ENCODE results near the gene KSR2.
"Not testable (repeated sequence)": the region's sequence is repeated elsewhere in the genome, so short reads cannot be mapped to it uniquely, and the experiment has no call there.

The KSR2 gene

DNA sequence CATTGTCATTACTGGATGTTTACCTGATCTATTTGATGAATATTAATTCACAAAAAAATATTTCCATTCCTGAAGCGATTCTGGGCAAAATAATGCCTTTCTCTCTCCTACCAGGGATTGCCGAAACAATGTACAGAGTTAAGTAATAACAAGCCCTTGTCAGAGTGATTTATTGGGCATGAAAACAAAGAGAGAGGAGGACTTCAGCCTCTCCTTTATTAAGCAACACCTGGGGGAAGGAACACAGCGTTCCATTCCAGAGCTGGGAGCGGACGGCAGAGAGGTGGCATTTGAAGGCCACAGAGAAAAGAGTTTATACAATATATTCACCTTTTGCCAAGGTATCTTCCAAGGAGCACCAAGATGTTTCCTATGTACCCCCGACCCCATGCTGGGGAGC is 165.8 kb downstream of the KSR2 start:
- no peaks in the 10 kb centered on the region for H3K36me3 ChIP-seq (ENCODE audit: control insufficient read depth, insufficient read depth, low read length)
- DNase-seq (ENCODE audit: low read depth, low spot score), result no peak
- H3K27me3 ChIP-seq (ENCODE audit: control insufficient read depth, insufficient read depth, low read length), result no peaks in the 10 kb centered on the region
- H3K9me3 ChIP-seq (ENCODE audit: control insufficient read depth, insufficient read depth, low read length), result no peaks in the 10 kb centered on the region; the same call in 1 of the 2 replicates
- WGBS (ENCODE audit: insufficient coverage, insufficient read length), result no CpG with 5 or more reads among the region's 6 CpGs
- H3K4me1 ChIP-seq (ENCODE audit: control insufficient read depth, insufficient read depth, low read length), result no peaks in the 10 kb centered on the region
- no peak overlapping the region for H3K4me3 ChIP-seq (ENCODE audit: low read length)
- no peak overlapping the region for H3K27ac ChIP-seq (ENCODE audit: low read length)

DNA sequence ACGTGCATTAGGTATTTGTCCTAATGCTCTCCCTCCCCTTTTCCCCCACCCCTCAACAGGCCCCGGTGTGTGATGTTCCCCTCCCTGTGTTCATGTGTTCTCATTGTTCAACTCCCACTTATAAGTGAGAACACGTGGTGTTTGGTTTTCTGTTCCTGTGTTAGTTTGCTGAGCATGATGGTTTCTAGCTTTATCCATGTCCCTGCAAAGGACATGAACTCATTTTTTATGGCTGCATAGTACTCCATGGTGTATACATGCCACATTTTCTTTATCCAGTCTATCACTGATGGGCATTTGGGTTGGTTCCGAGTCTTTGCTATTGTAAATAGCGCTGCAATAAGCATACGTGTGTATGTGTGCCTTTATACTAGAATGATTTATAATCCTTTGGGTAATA is 168.1 kb downstream of the KSR2 start:
- H3K9me3 ChIP-seq (ENCODE audit: control insufficient read depth, insufficient read depth, low read length); H3K27me3 ChIP-seq (ENCODE audit: control insufficient read depth, insufficient read depth, low read length); H3K27ac ChIP-seq (ENCODE audit: low read length); H3K4me3 ChIP-seq (ENCODE audit: low read length); DNase-seq (ENCODE audit: low read depth, low spot score); H3K4me1 ChIP-seq (ENCODE audit: control insufficient read depth, insufficient read depth, low read length); H3K36me3 ChIP-seq (ENCODE audit: control insufficient read depth, insufficient read depth, low read length): not testable (repeated sequence)
- no CpG with 5 or more reads among the region's 6 CpGs for WGBS (ENCODE audit: insufficient coverage, insufficient read length)

DNA sequence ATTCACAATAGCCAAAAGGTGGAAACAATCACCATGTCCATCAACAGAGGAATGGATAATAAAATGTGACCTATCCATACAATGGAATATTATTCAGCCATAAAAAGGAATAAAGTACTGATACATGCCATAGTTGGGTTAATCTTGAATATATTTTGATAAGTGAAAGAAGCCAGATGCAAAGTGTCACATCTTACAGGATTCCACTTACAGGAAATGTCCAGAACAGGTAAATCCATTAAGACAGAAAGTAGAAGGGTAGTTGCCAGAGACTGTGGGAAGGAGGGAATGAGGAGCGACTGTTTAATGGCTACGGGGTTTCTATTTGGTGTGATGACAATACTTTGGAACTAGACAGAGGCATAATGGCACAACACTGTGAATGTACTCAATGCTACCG is 171.6 kb downstream of the KSR2 start:
- WGBS (ENCODE audit: insufficient coverage, insufficient read length), result no CpG with 5 or more reads among the region's 3 CpGs
- no peaks in the 10 kb centered on the region for H3K27me3 ChIP-seq (ENCODE audit: control insufficient read depth, insufficient read depth, low read length)
- no peaks in the 10 kb centered on the region for H3K4me1 ChIP-seq (ENCODE audit: control insufficient read depth, insufficient read depth, low read length)
- no peaks in the 10 kb centered on the region for H3K9me3 ChIP-seq (ENCODE audit: control insufficient read depth, insufficient read depth, low read length)
- DNase-seq (ENCODE audit: low read depth, low spot score), result no peak
- H3K4me3 ChIP-seq (ENCODE audit: low read length), result no peak overlapping the region
- H3K27ac ChIP-seq (ENCODE audit: low read length), result no peak overlapping the region
- no peaks in the 10 kb centered on the region for H3K36me3 ChIP-seq (ENCODE audit: control insufficient read depth, insufficient read depth, low read length)

DNA sequence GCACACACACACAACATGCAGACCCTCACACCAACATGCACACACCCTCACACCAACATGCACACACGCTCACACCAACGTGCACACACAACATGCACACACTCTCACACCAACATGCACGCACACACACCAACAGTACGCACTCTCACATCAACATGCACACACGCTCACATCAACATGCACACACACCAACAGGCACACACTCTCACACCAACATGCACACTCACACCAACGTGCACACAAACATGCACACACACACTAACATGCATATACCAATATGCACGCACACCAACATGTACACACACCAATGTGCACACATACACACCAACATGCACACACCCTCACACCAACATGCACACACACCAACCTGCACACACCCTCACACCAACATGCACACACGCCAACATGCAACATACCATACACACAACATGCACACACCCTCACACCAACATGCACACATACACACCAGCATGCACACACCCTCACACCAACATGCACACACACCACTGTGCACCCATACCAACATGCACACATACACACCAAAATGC is 175.8 kb downstream of the KSR2 start:
- Histone ChIP-seq H3K36me3 (ENCODE audit: control insufficient read depth, insufficient read depth, low read length) (no peaks in the 10 kb centered on the region), H3K9me3 (ENCODE audit: control insufficient read depth, insufficient read depth, low read length) (no peaks in the 10 kb centered on the region), H3K4me3 (ENCODE audit: low read length) (no peak overlapping the region), H3K27ac (ENCODE audit: low read length) (no peak overlapping the region), H3K4me1 (ENCODE audit: control insufficient read depth, insufficient read depth, low read length) (peaks cover 3% of the 10 kb centered on the region), H3K27me3 (ENCODE audit: control insufficient read depth, insufficient read depth, low read length) (no peaks in the 10 kb centered on the region)
- WGBS (ENCODE audit: insufficient coverage, insufficient read length), result no CpG with 5 or more reads among the region's 8 CpGs
- DNase-seq (ENCODE audit: low read depth, low spot score), result no peak

DNA sequence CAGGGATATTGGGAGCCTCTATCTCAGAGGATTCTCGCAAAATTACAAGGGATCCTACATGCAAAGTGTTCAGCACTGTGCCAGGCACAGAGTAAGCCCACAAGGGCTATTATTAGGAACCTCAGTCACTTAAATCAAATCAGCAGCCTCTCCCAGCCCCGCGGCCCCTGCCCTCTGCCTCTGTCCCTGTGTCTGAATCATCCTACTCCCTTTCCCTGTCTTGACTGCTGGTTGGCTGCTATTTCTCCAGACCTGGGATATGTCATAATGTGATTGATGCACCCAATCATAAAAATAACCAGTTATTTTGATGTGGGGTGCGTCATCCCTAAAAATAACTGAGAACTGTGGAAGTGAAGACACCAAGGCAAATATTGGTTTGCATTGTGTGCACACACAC is 176.3 kb downstream of the KSR2 start:
- no peak for DNase-seq (ENCODE audit: low read depth, low spot score)

DNA sequence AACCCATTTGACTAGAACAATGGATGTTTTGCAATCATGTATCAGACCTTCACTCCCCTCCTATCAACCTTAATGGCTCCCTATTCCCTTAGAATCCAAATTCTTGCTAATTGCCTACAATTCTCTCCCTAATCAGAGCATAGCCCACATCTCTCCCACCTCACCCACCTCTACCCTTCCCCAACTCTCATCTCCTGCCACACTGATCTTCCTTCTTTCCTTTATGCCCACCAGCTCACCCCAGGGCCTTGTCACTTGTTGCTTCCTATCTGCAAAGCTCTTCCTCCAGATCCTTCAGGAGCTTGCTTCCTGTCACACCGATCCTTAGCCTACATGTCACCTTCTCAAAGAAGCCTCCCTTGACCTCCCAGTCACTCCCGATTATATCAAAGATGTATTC is 177.8 kb downstream of the KSR2 start:
- no CpG with 5 or more reads among the region's 2 CpGs for WGBS (ENCODE audit: insufficient coverage, insufficient read length)
- H3K27ac ChIP-seq (ENCODE audit: low read length), result no peak overlapping the region
- H3K9me3 ChIP-seq (ENCODE audit: control insufficient read depth, insufficient read depth, low read length), result no peaks in the 10 kb centered on the region
- no peaks in the 10 kb centered on the region for H3K36me3 ChIP-seq (ENCODE audit: control insufficient read depth, insufficient read depth, low read length)
- H3K27me3 ChIP-seq (ENCODE audit: control insufficient read depth, insufficient read depth, low read length), result no peaks in the 10 kb centered on the region
- H3K4me1 ChIP-seq (ENCODE audit: control insufficient read depth, insufficient read depth, low read length), result peaks cover 3% of the 10 kb centered on the region
- DNase-seq (ENCODE audit: low read depth, low spot score), result no peak
- no peak overlapping the region for H3K4me3 ChIP-seq (ENCODE audit: low read length)

More for the DNA sequence above, 176.3 kb downstream of the KSR2 start:
- H3K36me3 ChIP-seq (ENCODE audit: control insufficient read depth, insufficient read depth, low read length), result no peaks in the 10 kb centered on the region
- H3K27me3 ChIP-seq (ENCODE audit: control insufficient read depth, insufficient read depth, low read length), result no peaks in the 10 kb centered on the region
- WGBS (ENCODE audit: insufficient coverage, insufficient read length), result no CpG with 5 or more reads among the region's 4 CpGs
- H3K27ac ChIP-seq (ENCODE audit: low read length), result no peak overlapping the region
- H3K4me1 ChIP-seq (ENCODE audit: control insufficient read depth, insufficient read depth, low read length), result peaks cover 3% of the 10 kb centered on the region
- H3K4me3 ChIP-seq (ENCODE audit: low read length), result no peak overlapping the region
- H3K9me3 ChIP-seq (ENCODE audit: control insufficient read depth, insufficient read depth, low read length), result no peaks in the 10 kb centered on the region

DNA sequence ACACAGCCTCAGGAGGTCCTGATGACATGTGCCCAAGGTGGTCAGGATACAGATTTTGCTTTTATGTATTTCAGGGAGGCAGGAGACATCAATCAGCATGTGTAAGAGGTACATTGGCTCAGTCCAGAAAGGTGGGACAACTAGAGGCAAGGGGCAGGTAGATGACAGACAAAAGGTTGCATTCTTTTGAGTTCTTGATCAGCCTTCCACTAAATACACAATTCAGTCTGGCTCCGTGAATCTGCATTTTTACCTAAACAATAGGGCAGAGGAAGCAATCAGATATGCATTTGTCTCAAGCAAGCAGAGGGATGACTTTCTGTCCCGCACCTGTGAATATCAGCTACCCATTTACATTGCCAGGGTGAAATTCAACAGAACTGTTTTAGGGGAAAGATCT is 178.6 kb downstream of the KSR2 start:
- Histone ChIP-seq H3K36me3 (ENCODE audit: control insufficient read depth, insufficient read depth, low read length) (no peaks in the 10 kb centered on the region), H3K4me1 (ENCODE audit: control insufficient read depth, insufficient read depth, low read length) (peaks cover 3% of the 10 kb centered on the region), H3K9me3 (ENCODE audit: control insufficient read depth, insufficient read depth, low read length) (no peaks in the 10 kb centered on the region), H3K4me3 (ENCODE audit: low read length) (no peak overlapping the region), H3K27me3 (ENCODE audit: control insufficient read depth, insufficient read depth, low read length) (no peaks in the 10 kb centered on the region), H3K27ac (ENCODE audit: low read length) (no peak overlapping the region)
- WGBS (ENCODE audit: insufficient coverage, insufficient read length), result no CpG with 5 or more reads among the region's 2 CpGs
- peak; percentile 29 for DNase-seq (ENCODE audit: low read depth, low spot score)

DNA sequence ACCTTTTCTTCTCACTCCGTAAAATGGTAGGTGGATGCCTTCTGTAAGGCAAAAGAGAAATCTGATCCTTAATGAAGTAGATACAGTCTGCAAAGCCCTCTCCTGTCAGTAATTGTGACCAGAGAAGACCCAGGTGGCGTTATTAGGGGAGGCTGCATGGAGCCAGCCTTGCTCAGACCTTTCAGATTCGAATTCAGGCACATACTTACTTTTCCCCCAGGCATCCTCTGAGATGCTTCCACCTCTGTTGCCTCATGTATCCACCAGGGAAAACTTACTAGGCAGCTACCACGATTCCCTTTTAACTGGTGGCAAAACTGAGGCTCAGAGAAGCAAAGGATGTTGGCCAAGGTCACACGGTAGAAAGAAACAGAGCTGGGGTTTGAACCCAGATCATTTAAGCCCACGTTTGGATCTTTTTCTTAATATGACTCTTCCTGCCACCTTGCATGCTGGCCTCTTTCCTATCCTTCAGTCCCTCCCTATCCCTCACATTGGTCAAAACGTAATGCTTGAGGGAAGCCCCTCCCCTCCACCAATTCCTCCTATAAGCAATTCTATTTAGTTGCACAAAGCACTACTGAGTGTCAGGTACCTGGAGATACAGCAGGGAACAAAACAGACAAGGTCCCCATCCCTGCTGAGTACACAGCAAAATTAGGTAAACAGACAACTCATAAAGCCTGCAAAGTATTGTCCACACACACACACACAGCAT is 179.4 kb downstream of the KSR2 start:
- Histone ChIP-seq H3K4me1 (ENCODE audit: control insufficient read depth, insufficient read depth, low read length) (peaks cover 3% of the 10 kb centered on the region), H3K36me3 (ENCODE audit: control insufficient read depth, insufficient read depth, low read length) (no peaks in the 10 kb centered on the region), H3K9me3 (ENCODE audit: control insufficient read depth, insufficient read depth, low read length) (no peaks in the 10 kb centered on the region), H3K27me3 (ENCODE audit: control insufficient read depth, insufficient read depth, low read length) (no peaks in the 10 kb centered on the region), H3K27ac (ENCODE audit: low read length) (no peak overlapping the region), H3K4me3 (ENCODE audit: low read length) (no peak overlapping the region)
- DNase-seq (ENCODE audit: low read depth, low spot score), result no peak
- WGBS (ENCODE audit: insufficient coverage, insufficient read length), result no CpG with 5 or more reads among the region's 7 CpGs

DNA sequence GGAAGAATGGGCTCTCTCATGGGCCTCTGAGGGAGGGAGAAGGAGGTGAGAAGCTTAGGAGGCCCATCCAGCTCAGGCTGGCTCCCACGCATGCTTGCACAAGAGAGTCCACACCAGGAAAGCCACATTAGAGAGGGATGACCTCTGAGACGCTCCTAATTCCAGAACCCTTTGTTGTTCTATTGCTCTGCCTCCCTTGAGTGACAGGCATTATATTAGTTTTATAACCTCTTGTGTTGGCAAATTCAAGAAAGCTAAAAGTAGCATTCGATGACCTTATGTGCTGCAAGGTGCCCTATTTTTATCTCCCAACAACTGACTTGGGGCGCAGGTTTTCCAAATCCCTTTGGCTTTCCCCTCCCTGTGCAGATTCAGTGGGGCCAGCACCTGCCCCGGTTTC is 190.1 kb downstream of the KSR2 start:
- Histone ChIP-seq H3K4me1 (ENCODE audit: control insufficient read depth, insufficient read depth, low read length) (no peaks in the 10 kb centered on the region), H3K27ac (ENCODE audit: low read length) (no peak overlapping the region), H3K9me3 (ENCODE audit: control insufficient read depth, insufficient read depth, low read length) (no peaks in the 10 kb centered on the region), H3K36me3 (ENCODE audit: control insufficient read depth, insufficient read depth, low read length) (no peaks in the 10 kb centered on the region), H3K27me3 (ENCODE audit: control insufficient read depth, insufficient read depth, low read length) (no peaks in the 10 kb centered on the region), H3K4me3 (ENCODE audit: low read length) (no peak overlapping the region)
- no peak for DNase-seq (ENCODE audit: low read depth, low spot score)
- no CpG with 5 or more reads among the region's 5 CpGs for whole genome bisulfite sequencing (ENCODE audit: insufficient coverage, insufficient read length)

DNA sequence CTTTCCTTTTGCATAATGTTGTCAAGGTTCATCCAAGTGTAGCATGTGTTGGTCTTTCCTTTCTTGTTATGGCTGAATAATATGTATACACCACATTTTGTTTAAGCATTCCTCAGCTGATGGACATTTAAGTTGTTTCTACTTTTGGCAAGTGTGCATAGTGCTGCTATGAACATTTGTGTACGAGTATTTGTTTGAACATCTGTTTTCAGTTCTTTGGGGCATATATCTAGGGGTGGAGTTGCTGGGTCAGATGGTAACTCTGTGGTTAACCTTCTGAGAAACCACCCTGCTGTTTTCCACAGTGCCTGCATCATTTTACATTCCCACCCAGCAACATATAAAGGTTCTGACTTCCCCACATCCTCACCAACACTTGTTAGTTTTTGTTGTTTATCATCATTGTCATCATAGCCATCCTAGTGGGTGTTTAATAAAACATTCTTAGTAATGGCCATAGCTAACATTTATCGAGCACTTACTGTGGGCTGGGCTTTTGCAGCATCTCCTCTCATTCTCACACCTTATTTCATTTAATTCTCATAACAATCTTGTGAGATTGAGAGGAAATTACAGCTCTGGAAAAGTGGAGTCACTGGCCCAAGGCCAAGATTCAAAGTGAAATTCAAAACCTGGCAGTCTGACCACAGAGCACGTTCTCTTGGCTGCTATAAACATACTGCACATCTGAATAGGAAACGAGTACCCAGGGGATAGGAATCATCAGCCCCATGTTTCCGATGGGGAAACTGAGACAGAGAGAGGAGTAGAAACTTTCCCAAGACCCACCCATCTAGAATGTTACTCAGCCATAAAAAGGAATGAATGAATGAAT is 193.6 kb downstream of the KSR2 start:
- Histone ChIP-seq H3K27ac (ENCODE audit: low read length) (no peak overlapping the region), H3K36me3 (ENCODE audit: control insufficient read depth, insufficient read depth, low read length) (no peaks in the 10 kb centered on the region), H3K4me1 (ENCODE audit: control insufficient read depth, insufficient read depth, low read length) (no peaks in the 10 kb centered on the region), H3K9me3 (ENCODE audit: control insufficient read depth, insufficient read depth, low read length) (no peaks in the 10 kb centered on the region), H3K27me3 (ENCODE audit: control insufficient read depth, insufficient read depth, low read length) (no peaks in the 10 kb centered on the region), H3K4me3 (ENCODE audit: low read length) (no peak overlapping the region)
- no peak for DNase-seq (ENCODE audit: low read depth, low spot score)
- no CpG with 5 or more reads among the region's 5 CpGs for WGBS (ENCODE audit: insufficient coverage, insufficient read length)

Data from iPS DF 6.9 (cell line).